Loucy (cell line): ENCODE results near the gene CCL5.

ENCODE experiments used
- H2AFZ ChIP-seq: fragments of 200-600 bp; sonication (generic); 2 replicates; pipeline ENCODE4 v1.6.0; 2016; ENCODE audit warnings: antibody characterized with exemption, mild to moderate bottlenecking, low read length, moderate library complexity
- H3F3A ChIP-seq: fragments of 200-600 bp; 2 replicates; pipeline ENCODE4 v1.6.0; 2016; ENCODE audit warnings: antibody characterized with exemption, low read depth, mild to moderate bottlenecking
- H3K27me3 ChIP-seq: fragments of 200-600 bp; sonication (generic); 2 replicates; pipeline ENCODE4 v1.6.1; 2014; ENCODE audit warnings: low read length, mild to moderate bottlenecking; ENCODE audit not compliant: insufficient read depth, poor library complexity, severe bottlenecking
- H3K36me3 ChIP-seq: fragments of 200-600 bp; sonication (generic); 2 replicates; pipeline ENCODE4 v1.6.1; 2016; ENCODE audit warnings: low read length; ENCODE audit not compliant: insufficient read depth
- H3K4me1 ChIP-seq: fragments of 200-600 bp; sonication (generic); 2 replicates; pipeline ENCODE4 v1.5.1; 2014; ENCODE audit warnings: low read length, mild to moderate bottlenecking; ENCODE audit not compliant: insufficient read depth, poor library complexity, severe bottlenecking
- H3K4me2 ChIP-seq: fragments of 200-600 bp; sonication (generic); 2 replicates; pipeline ENCODE4 v1.6.0; 2014; ENCODE audit warnings: antibody characterized with exemption, low read length, low read depth, mild to moderate bottlenecking; ENCODE audit not compliant: poor library complexity, severe bottlenecking
- H3K4me3 ChIP-seq: fragments of 200-600 bp; sonication (generic); 2 replicates; pipeline ENCODE4 v1.5.1; 2014; ENCODE audit warnings: low read length, mild to moderate bottlenecking, mixed read lengths; ENCODE audit not compliant: poor library complexity, severe bottlenecking
- H3K79me2 ChIP-seq: fragments of 200-600 bp; sonication (generic); 2 replicates; pipeline ENCODE4 v1.6.1; 2014; ENCODE audit warnings: low read length; ENCODE audit not compliant: insufficient read depth
- H3K9ac ChIP-seq: fragments of 200-600 bp; sonication (generic); 2 replicates; pipeline ENCODE4 v1.6.0; 2014; ENCODE audit warnings: mild to moderate bottlenecking, low read depth, low read length, moderate library complexity; ENCODE audit not compliant: poor library complexity, severe bottlenecking
- H3K9me2 ChIP-seq: fragments of 200-600 bp; sonication (generic); replicated peaks from 2 replicates; pipeline ENCODE4 v1.6.1; 2016; ENCODE audit warnings: low read depth, low read length, mixed read lengths
- H3K9me3 ChIP-seq: fragments of 200-600 bp; sonication (generic); 2 replicates; pipeline ENCODE4 v1.6.1; 2014; ENCODE audit warnings: mild to moderate bottlenecking, antibody characterized with exemption, low read length, low read depth; ENCODE audit not compliant: insufficient read depth
- H4K20me1 ChIP-seq: fragments of 200-600 bp; sonication (generic); 2 replicates; pipeline ENCODE4 v1.6.0; 2014; ENCODE audit warnings: antibody characterized with exemption, low read length, mild to moderate bottlenecking; ENCODE audit not compliant: insufficient read depth, poor library complexity, severe bottlenecking
- CTCF ChIP-seq: fragments of 200-600 bp; sonication (generic); conservative IDR thresholded peaks from 2 replicates; pipeline ENCODE4 v1.5.1; 2014; ENCODE audit warnings: mild to moderate bottlenecking, antibody characterized with exemption, low read length
- EZH2phosphoT487 ChIP-seq: fragments of 200-600 bp; IDR thresholded peaks from 2 replicates; pipeline ENCODE4 v1.6.1; 2018; ENCODE audit warnings: antibody characterized with exemption, mild to moderate bottlenecking, moderate library complexity, borderline replicate concordance

CCL5 gene

GRCh38 chr17:35903451-35903850 lies 23.3 kb upstream of the CCL5 start:
- Histone ChIP-seq H3K79me2 (no peaks in the 10 kb centered on the region), H3K4me3 (no peak overlapping the region), H3K9me3 (no peaks in the 10 kb centered on the region), H3K27me3 (no peaks in the 10 kb centered on the region), H3K9ac (no peak overlapping the region), H3K36me3 (no peaks in the 10 kb centered on the region), H2AFZ (no peak overlapping the region), H3K4me1 (no peaks in the 10 kb centered on the region), H4K20me1 (no peaks in the 10 kb centered on the region), H3F3A (no peaks in the 10 kb centered on the region), H3K9me2 (no peaks in the 10 kb centered on the region), H3K4me2 (no peak overlapping the region)
- TF ChIP-seq CTCF (no peak), EZH2phosphoT487 (no peak)

- no peaks in the 10 kb centered on the region for H3K4me1 ChIP-seq
- no peak overlapping the region for H3K9ac ChIP-seq
- H2AFZ ChIP-seq, result no peak overlapping the region
- H4K20me1 ChIP-seq, result no peaks in the 10 kb centered on the region
- H3K27me3 ChIP-seq, result no peaks in the 10 kb centered on the region
- H3K4me3 ChIP-seq, result no peak overlapping the region
- H3K4me2 ChIP-seq, result no peak overlapping the region
- TF ChIP-seq CTCF (no peak), EZH2phosphoT487 (no peak)
- no peaks in the 10 kb centered on the region for H3K36me3 ChIP-seq
- H3K9me2 ChIP-seq, result no peaks in the 10 kb centered on the region
- no peaks in the 10 kb centered on the region for H3F3A ChIP-seq
- H3K9me3 ChIP-seq, result no peaks in the 10 kb centered on the region
- no peaks in the 10 kb centered on the region for H3K79me2 ChIP-seq
These were observed 21.5 kb upstream of the CCL5 start for GRCh38 chr17:35901631-35902175.

DNA sequence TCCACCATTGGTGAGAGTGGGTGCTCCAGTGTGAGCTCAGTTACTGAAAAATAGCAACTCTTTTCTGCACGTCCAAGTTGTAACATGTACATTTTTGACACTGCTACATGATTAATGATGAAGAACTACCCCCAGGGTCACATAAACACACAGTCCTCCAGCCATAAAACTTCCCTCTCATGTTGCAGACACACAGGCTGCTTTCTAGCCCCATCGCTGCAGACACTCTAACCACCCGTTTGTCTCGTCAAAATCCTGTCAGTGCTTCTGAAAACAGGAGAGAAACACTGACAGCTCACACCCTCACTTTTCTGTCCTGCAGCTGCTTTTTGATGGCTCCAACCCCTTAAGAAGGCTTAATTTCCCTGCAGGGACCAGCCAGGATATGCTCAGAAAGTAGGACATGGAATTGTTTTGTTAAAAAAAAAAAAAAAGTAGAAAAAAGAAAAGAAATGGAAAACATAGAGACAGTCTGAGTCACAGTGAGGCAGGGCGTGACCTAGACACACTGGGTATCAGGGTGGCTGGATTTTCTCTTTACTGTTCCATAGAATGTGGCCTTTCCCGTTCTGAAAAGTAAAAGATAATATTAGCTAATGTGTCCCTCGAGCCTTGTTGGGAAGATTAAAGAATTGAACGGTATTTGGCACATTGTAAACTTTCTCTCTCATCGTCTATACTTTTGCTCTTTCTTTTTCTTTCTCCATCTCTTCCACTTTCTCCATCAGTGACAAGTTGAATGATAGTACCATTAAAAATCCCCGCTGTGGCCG lies 20.7 kb upstream of the CCL5 start:
- no peaks in the 10 kb centered on the region for H3K27me3 ChIP-seq
- H3K4me2 ChIP-seq, result no peak overlapping the region
- no peaks in the 10 kb centered on the region for H3F3A ChIP-seq
- no peaks in the 10 kb centered on the region for H3K36me3 ChIP-seq
- H3K4me3 ChIP-seq, result no peak overlapping the region
- H3K4me1 ChIP-seq, result no peaks in the 10 kb centered on the region
- H3K9me2 ChIP-seq, result no peaks in the 10 kb centered on the region
- no peak overlapping the region for H3K9ac ChIP-seq
- TF ChIP-seq EZH2phosphoT487 (no peak), CTCF (no peak)
- H3K9me3 ChIP-seq, result no peaks in the 10 kb centered on the region
- no peak overlapping the region for H2AFZ ChIP-seq
- no peaks in the 10 kb centered on the region for H3K79me2 ChIP-seq
- H4K20me1 ChIP-seq, result no peaks in the 10 kb centered on the region
